Measurements from ENCODE around the gene DLG2. TPM values are rescaled to one million over a fixed set of nuclear protein-coding genes. Genes with fewer than 3 reads are reported as not detected.

DLG2 gene
- total and polyA plus RNA-seq, 4 experiments from 2014 or later = 0.78 to 2.7 (median 1.9) TPM

- no peaks in the 10 kb centered on the region for H3K4me1 ChIP-seq (ENCODE audit: insufficient read depth, low read length)
- POLR2A ChIA-PET (ENCODE audit: partially characterized antibody) = no interaction called here
- H3K9me3 ChIP-seq (ENCODE audit: control insufficient read depth in 1 of 2, low read length in 2 of 2) = no peaks in the 10 kb centered on the region
- Mint-ChIP-seq H3K36me3 (no peaks in the 10 kb centered on the region), H3K4me3 (no peak overlapping the region), H3K4me1 (no peaks in the 10 kb centered on the region), H3K27me3 (peaks cover 0 to 2% of the 10 kb centered on the region in 2 donors), H3K27ac (no peak overlapping the region), H3K9me3 (peaks cover 0 to 30% (median 9%) of the 10 kb centered on the region in 8 donors)
- H3K27ac ChIP-seq (ENCODE audit: low read depth, low read length) = no peak overlapping the region
- intact Hi-C loops (cut with micrococcal nuclease) = no loop called here
- no peaks in the 10 kb centered on the region for H3K27me3 ChIP-seq (ENCODE audit: insufficient read depth, low read length)
- no peak overlapping the region for H3K4me3 ChIP-seq (ENCODE audit: low read length in 2 of 2)
- DNase-seq = no peak
- no peaks in the 10 kb centered on the region for H3K36me3 ChIP-seq (ENCODE audit: insufficient read depth, low read length)
- CTCF ChIA-PET (ENCODE audit: partially characterized antibody) = no interaction called here
Observed at GRCh38 chr11:83858694-83859093, 1768.5 kb downstream of the DLG2 start.

- no peak overlapping the region for H3K27ac ChIP-seq (ENCODE audit: low read depth, low read length)
Observed at GRCh38 chr11:83855237-83855636, 1771.9 kb downstream of the DLG2 start.

DNA sequence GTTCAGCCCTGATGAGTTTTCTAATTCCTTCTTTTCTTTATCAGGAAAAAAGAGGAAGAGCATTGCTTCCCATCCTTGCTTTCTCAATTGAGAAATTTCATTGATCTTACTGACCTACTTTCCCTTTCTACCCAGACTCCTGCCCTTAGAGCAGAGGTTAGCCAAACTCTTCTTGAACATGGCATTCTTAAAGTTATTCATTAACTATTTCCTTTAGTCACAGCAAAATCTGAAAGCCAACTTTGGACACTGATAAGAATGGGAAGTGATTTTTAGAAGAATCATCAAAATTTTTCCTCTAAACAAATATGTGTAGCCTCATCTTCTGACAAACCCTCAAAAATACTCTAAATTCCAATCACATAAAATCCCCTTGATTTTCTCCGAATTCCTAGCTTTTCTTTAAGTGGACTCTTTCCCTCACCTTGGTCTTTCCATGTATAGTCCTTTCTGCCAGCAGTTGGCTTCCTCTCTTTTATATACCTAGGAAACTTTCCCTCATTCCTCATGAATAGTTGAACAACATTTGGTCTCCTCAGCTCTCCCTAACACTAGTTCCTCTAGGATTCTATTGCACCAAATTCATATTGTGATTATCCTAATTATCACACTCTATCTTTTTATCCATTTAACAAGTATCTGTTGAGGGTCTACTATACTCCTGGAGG is 1774.2 kb downstream of the DLG2 start:
- no peak overlapping the region for H3K4me3 Mint-ChIP-seq
- H3K36me3 Mint-ChIP-seq = no peaks in the 10 kb centered on the region
- POLR2A ChIA-PET (ENCODE audit: partially characterized antibody) = no interaction called here
- Histone ChIP-seq H3K4me3 (ENCODE audit: low read length in 2 of 2) (no peak overlapping the region), H3K4me1 (ENCODE audit: insufficient read depth, low read length) (no peaks in the 10 kb centered on the region), H3K9me3 (ENCODE audit: control insufficient read depth in 1 of 2, low read length in 2 of 2) (no peaks in the 10 kb centered on the region), H3K27ac (ENCODE audit: low read depth, low read length) (no peak overlapping the region), H3K27me3 (ENCODE audit: insufficient read depth, low read length) (no peaks in the 10 kb centered on the region), H3K36me3 (ENCODE audit: insufficient read depth, low read length) (no peaks in the 10 kb centered on the region)
- CTCF ChIA-PET (ENCODE audit: partially characterized antibody) = no interaction called here
- peaks cover 0 to 11% (median 0%) of the 10 kb centered on the region in 8 donors for H3K9me3 Mint-ChIP-seq
- intact Hi-C loops (cut with micrococcal nuclease) = no loop called here
- DNase-seq = no peak
- no peaks in the 10 kb centered on the region for H3K27me3 Mint-ChIP-seq
- no peaks in the 10 kb centered on the region for H3K4me1 Mint-ChIP-seq
- no peak overlapping the region for H3K27ac Mint-ChIP-seq

More at GRCh38 chr11:83855237-83855636, 1771.9 kb downstream of the DLG2 start:
- no peak overlapping the region for H3K27ac Mint-ChIP-seq
- no peaks in the 10 kb centered on the region for H3K36me3 Mint-ChIP-seq
- Histone ChIP-seq H3K4me1 (ENCODE audit: insufficient read depth, low read length) (no peaks in the 10 kb centered on the region), H3K4me3 (ENCODE audit: low read length in 2 of 2) (no peak overlapping the region), H3K36me3 (ENCODE audit: insufficient read depth, low read length) (no peaks in the 10 kb centered on the region), H3K27me3 (ENCODE audit: insufficient read depth, low read length) (no peaks in the 10 kb centered on the region), H3K9me3 (ENCODE audit: control insufficient read depth in 1 of 2, low read length in 2 of 2) (no peaks in the 10 kb centered on the region)
- no peaks in the 10 kb centered on the region for H3K4me1 Mint-ChIP-seq
- H3K27me3 Mint-ChIP-seq = no peaks in the 10 kb centered on the region
- intact Hi-C loops (cut with micrococcal nuclease) = no loop called here
- DNase-seq = no peak
- ChIA-PET POLR2A (ENCODE audit: partially characterized antibody) (no interaction called here), CTCF (ENCODE audit: partially characterized antibody) (no interaction called here)
- H3K4me3 Mint-ChIP-seq = no peak overlapping the region
- H3K9me3 Mint-ChIP-seq = peaks cover 0 to 20% (median 7%) of the 10 kb centered on the region in 8 donors

- peaks cover 0 to 3% (median 0%) of the 10 kb centered on the region in 8 donors for H3K9me3 Mint-ChIP-seq
- H3K4me1 ChIP-seq (ENCODE audit: insufficient read depth, low read length) = no peaks in the 10 kb centered on the region
- intact Hi-C loops (cut with micrococcal nuclease) = no loop called here
- no peaks in the 10 kb centered on the region for H3K36me3 ChIP-seq (ENCODE audit: insufficient read depth, low read length)
- DNase-seq = no peak
- no peak overlapping the region for H3K27ac Mint-ChIP-seq
- H3K27me3 ChIP-seq (ENCODE audit: insufficient read depth, low read length) = no peaks in the 10 kb centered on the region
- H3K36me3 Mint-ChIP-seq = no peaks in the 10 kb centered on the region
- ChIA-PET CTCF (ENCODE audit: partially characterized antibody) (interaction anchor here (0.8 kb wide), 1 partner anchor 10 kb away, joined by 3 read pairs; no protein-coding TSS in a partner anchor), POLR2A (ENCODE audit: partially characterized antibody) (no interaction called here)
- no peaks in the 10 kb centered on the region for H3K4me1 Mint-ChIP-seq
- H3K27me3 Mint-ChIP-seq = no peaks in the 10 kb centered on the region
- H3K4me3 ChIP-seq (ENCODE audit: low read length in 2 of 2) = no peak overlapping the region
- no peak overlapping the region for H3K27ac ChIP-seq (ENCODE audit: low read depth, low read length)
- H3K9me3 ChIP-seq (ENCODE audit: control insufficient read depth in 1 of 2, low read length in 2 of 2) = no peaks in the 10 kb centered on the region
- no peak overlapping the region for H3K4me3 Mint-ChIP-seq
Observed at GRCh38 chr11:83852012-83852411, 1775.1 kb downstream of the DLG2 start.

DNA sequence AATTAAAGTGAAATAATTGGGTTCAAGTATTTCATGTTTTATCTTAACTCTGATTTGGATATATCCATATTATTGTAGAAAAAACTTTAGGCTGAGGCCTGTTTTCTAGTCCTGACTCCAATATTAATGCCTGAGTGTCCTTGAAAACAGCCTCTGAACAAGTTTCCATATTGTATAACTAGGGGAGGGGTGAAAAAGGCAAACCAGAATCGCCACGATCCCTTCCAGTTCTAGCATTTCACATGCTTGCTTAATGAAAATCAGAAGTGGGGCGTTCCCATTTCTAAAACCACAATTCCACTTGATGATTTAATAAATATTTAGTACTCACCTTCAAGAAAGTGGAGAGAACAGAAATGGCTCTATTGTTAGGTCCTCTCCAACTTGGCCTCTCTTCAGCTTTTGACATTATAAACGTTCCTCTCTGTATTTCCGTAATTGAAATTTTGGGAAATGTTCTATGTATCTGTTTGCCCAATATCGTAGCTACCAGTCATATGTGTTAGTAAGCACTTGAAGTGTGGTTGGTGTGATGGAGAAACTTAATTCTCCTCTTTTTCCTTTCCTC is 1779.6 kb downstream of the DLG2 start:
- ChIA-PET CTCF (ENCODE audit: partially characterized antibody) (no interaction called here), POLR2A (ENCODE audit: partially characterized antibody) (no interaction called here)
- Mint-ChIP-seq H3K4me1 (no peaks in the 10 kb centered on the region), H3K27ac (no peak overlapping the region), H3K4me3 (no peak overlapping the region), H3K36me3 (no peaks in the 10 kb centered on the region), H3K9me3 (peaks cover 0 to 3% (median 0%) of the 10 kb centered on the region in 8 donors), H3K27me3 (peaks cover 0 to 4% of the 10 kb centered on the region in 2 donors)
- no peak for DNase-seq
- H3K27ac ChIP-seq (ENCODE audit: low read depth, low read length) = no peak overlapping the region
- intact Hi-C loops (cut with micrococcal nuclease) = no loop called here
- H3K36me3 ChIP-seq (ENCODE audit: insufficient read depth, low read length) = no peaks in the 10 kb centered on the region
- no peaks in the 10 kb centered on the region for H3K4me1 ChIP-seq (ENCODE audit: insufficient read depth, low read length)
- no peak overlapping the region for H3K4me3 ChIP-seq (ENCODE audit: low read length in 2 of 2)
- no peaks in the 10 kb centered on the region for H3K27me3 ChIP-seq (ENCODE audit: insufficient read depth, low read length)
- H3K9me3 ChIP-seq (ENCODE audit: control insufficient read depth in 1 of 2, low read length in 2 of 2) = no peaks in the 10 kb centered on the region

DNA sequence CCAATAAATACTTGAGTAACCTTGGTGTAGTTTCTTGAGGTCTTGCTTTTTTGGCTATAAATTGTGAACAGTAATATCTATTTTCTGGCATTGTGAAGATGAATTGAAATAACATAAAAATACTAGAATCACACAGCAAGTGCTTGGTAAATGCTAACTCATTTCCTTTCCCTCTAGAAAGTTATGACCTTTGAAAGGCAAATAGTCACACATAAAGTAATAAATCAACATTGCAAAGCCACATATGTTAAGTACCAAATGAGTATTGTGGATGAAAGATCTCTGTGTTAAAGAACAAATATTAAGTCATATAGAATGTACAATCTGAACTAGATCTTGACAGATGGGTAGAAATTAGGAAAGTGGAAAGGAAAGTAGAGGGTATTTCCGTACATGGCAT is 1781.3 kb downstream of the DLG2 start:
- no peak overlapping the region for H3K4me3 ChIP-seq (ENCODE audit: low read length in 2 of 2)
- intact Hi-C loops (cut with micrococcal nuclease) = no loop called here
- ChIA-PET POLR2A (ENCODE audit: partially characterized antibody) (no interaction called here), CTCF (ENCODE audit: partially characterized antibody) (interaction anchor here (1.3 kb wide), 1 partner anchor 10 kb away, joined by 3 read pairs; no protein-coding TSS in a partner anchor)
- H3K27me3 ChIP-seq (ENCODE audit: insufficient read depth, low read length) = no peaks in the 10 kb centered on the region
- no peaks in the 10 kb centered on the region for H3K36me3 ChIP-seq (ENCODE audit: insufficient read depth, low read length)
- no peaks in the 10 kb centered on the region for H3K4me1 ChIP-seq (ENCODE audit: insufficient read depth, low read length)
- no peak overlapping the region for H3K4me3 Mint-ChIP-seq
- H3K9me3 ChIP-seq (ENCODE audit: control insufficient read depth in 1 of 2, low read length in 2 of 2) = no peaks in the 10 kb centered on the region
- H3K4me1 Mint-ChIP-seq = no peaks in the 10 kb centered on the region
- peaks cover 0 to 3% (median 0%) of the 10 kb centered on the region in 8 donors for H3K9me3 Mint-ChIP-seq
- H3K27ac ChIP-seq (ENCODE audit: low read depth, low read length) = no peak overlapping the region
- DNase-seq = no peak
- H3K27ac Mint-ChIP-seq = no peak overlapping the region
- no peaks in the 10 kb centered on the region for H3K36me3 Mint-ChIP-seq
- peaks cover 1 to 5% of the 10 kb centered on the region in 2 donors for H3K27me3 Mint-ChIP-seq

DNA sequence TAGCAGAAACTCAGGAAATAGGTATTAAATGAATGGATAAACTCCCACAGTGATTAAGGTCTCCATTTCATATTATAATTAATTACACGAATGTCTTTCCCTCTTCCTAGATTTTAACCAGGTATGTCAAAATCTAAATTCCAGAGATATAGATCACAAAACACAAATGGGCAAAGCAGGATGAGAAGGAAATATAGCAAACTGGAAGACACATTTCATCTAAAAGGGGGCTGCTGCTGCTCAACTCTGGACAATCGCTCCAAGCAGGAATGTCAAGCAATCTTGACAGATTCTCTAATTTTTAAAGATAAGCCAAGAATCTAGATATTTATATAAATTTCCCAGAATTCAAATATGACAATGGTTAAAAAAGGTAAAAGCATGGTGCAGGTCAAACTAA is 1786.8 kb downstream of the DLG2 start:
- Histone ChIP-seq H3K27ac (ENCODE audit: low read depth, low read length) (no peak overlapping the region), H3K9me3 (ENCODE audit: control insufficient read depth in 1 of 2, low read length in 2 of 2) (no peaks in the 10 kb centered on the region), H3K4me1 (ENCODE audit: insufficient read depth, low read length) (no peaks in the 10 kb centered on the region), H3K36me3 (ENCODE audit: insufficient read depth, low read length) (no peaks in the 10 kb centered on the region), H3K27me3 (ENCODE audit: insufficient read depth, low read length) (peaks cover 4% of the 10 kb centered on the region), H3K4me3 (ENCODE audit: low read length in 2 of 2) (no peak overlapping the region)
- Mint-ChIP-seq H3K27ac (no peak overlapping the region), H3K4me1 (no peaks in the 10 kb centered on the region), H3K36me3 (no peaks in the 10 kb centered on the region), H3K9me3 (peaks cover 0 to 3% (median 0%) of the 10 kb centered on the region in 8 donors), H3K4me3 (no peak overlapping the region), H3K27me3 (peaks cover 1 to 8% of the 10 kb centered on the region in 2 donors)
- CTCF ChIA-PET (ENCODE audit: partially characterized antibody) = interaction anchor here (1.3 kb wide), 1 partner anchor 10 kb away, joined by 3 read pairs; no protein-coding TSS in a partner anchor
- POLR2A ChIA-PET (ENCODE audit: partially characterized antibody) = no interaction called here
- DNase-seq = no peak
- intact Hi-C loops (cut with micrococcal nuclease) = no loop called here

Measured in CD4-positive, alpha-beta memory T cell (primary cell).